IPS-15b (cell line): Measurements from ENCODE around the gene STRIP2.
"Not testable (repeated sequence)": the region's sequence is repeated elsewhere in the genome, so short reads cannot be mapped to it uniquely, and the experiment has no call there.

Experiments
- H3K27me3 ChIP-seq: one replicate; pipeline ENCODE4 v1.6.1; 2013; ENCODE audit warnings: low read length; ENCODE audit not compliant: control insufficient read depth, insufficient read depth
- H3K36me3 ChIP-seq: one replicate; pipeline ENCODE4 v1.6.1; 2013; ENCODE audit warnings: low read length; ENCODE audit not compliant: control insufficient read depth, insufficient read depth
- H3K4me1 ChIP-seq: one replicate; pipeline ENCODE4 v1.6.1; 2013; ENCODE audit warnings: mild to moderate bottlenecking, low read length; ENCODE audit not compliant: control insufficient read depth, insufficient read depth
- H3K4me3 ChIP-seq: one replicate; pipeline ENCODE4 v1.5.1; 2013; ENCODE audit warnings: low read depth, low read length
- H3K9ac ChIP-seq: one replicate; pipeline ENCODE4 v1.6.1; 2013; ENCODE audit warnings: low read depth, mild to moderate bottlenecking, low read length
- H3K9me3 ChIP-seq: one replicate; pipeline ENCODE4 v1.6.1; 2013; ENCODE audit warnings: mild to moderate bottlenecking, low read length; ENCODE audit not compliant: control insufficient read depth, insufficient read depth

STRIP2 gene

GRCh38 chr7:129480674-129481363 is 46.6 kb downstream of the STRIP2 start:
- Histone ChIP-seq H3K4me1 (no peaks in the 10 kb centered on the region), H3K9me3 (no peaks in the 10 kb centered on the region), H3K36me3 (no peaks in the 10 kb centered on the region)

GRCh38 chr7:129481376-129481775 is 47.1 kb downstream of the STRIP2 start:
- H3K36me3 ChIP-seq, H3K4me3 ChIP-seq, H3K9me3 ChIP-seq, H3K4me1 ChIP-seq, H3K27me3 ChIP-seq, H3K9ac ChIP-seq: not testable (repeated sequence)

More at GRCh38 chr7:129480674-129481363, 46.6 kb downstream of the STRIP2 start:
- H3K4me3 ChIP-seq: no peak overlapping the region
- H3K27me3 ChIP-seq: no peaks in the 10 kb centered on the region
- no peak overlapping the region for H3K9ac ChIP-seq

GRCh38 chr7:129482781-129483180 is 48.5 kb downstream of the STRIP2 start:
- Histone ChIP-seq H3K36me3 (no peaks in the 10 kb centered on the region), H3K4me1 (no peaks in the 10 kb centered on the region), H3K4me3 (no peak overlapping the region), H3K9me3 (no peaks in the 10 kb centered on the region), H3K9ac (no peak overlapping the region), H3K27me3 (no peaks in the 10 kb centered on the region)

GRCh38 chr7:129489491-129489890 is 55.3 kb downstream of the STRIP2 start:
- H3K27me3 ChIP-seq: no peaks in the 10 kb centered on the region
- H3K4me1 ChIP-seq: no peaks in the 10 kb centered on the region
- H3K9ac ChIP-seq: no peak overlapping the region
- no peak overlapping the region for H3K4me3 ChIP-seq
- no peaks in the 10 kb centered on the region for H3K36me3 ChIP-seq
- no peaks in the 10 kb centered on the region for H3K9me3 ChIP-seq

- Histone ChIP-seq H3K36me3 (no peaks in the 10 kb centered on the region), H3K4me3 (no peak overlapping the region), H3K27me3 (no peaks in the 10 kb centered on the region), H3K9me3 (no peaks in the 10 kb centered on the region), H3K9ac (no peak overlapping the region), H3K4me1 (no peaks in the 10 kb centered on the region)
These were observed 58.2 kb downstream of the STRIP2 start for GRCh38 chr7:129492391-129492790.

GRCh38 chr7:129493555-129493954 is 59.3 kb downstream of the STRIP2 start:
- H3K9ac ChIP-seq: no peak overlapping the region
- H3K36me3 ChIP-seq: no peaks in the 10 kb centered on the region
- H3K4me1 ChIP-seq: no peaks in the 10 kb centered on the region
- no peak overlapping the region for H3K4me3 ChIP-seq
- H3K27me3 ChIP-seq: no peaks in the 10 kb centered on the region
- no peaks in the 10 kb centered on the region for H3K9me3 ChIP-seq

- no peak overlapping the region for H3K4me3 ChIP-seq
- no peak overlapping the region for H3K9ac ChIP-seq
- no peaks in the 10 kb centered on the region for H3K27me3 ChIP-seq
- H3K36me3 ChIP-seq: no peaks in the 10 kb centered on the region
- no peaks in the 10 kb centered on the region for H3K9me3 ChIP-seq
- no peaks in the 10 kb centered on the region for H3K4me1 ChIP-seq
These were observed 59.8 kb downstream of the STRIP2 start for GRCh38 chr7:129494041-129494440.

- Histone ChIP-seq H3K27me3 (peaks cover 3% of the 10 kb centered on the region), H3K4me3 (no peak overlapping the region), H3K9me3 (no peaks in the 10 kb centered on the region), H3K4me1 (no peaks in the 10 kb centered on the region), H3K36me3 (no peaks in the 10 kb centered on the region), H3K9ac (no peak overlapping the region)
These were observed 61.8 kb downstream of the STRIP2 start for GRCh38 chr7:129495987-129496386.

GRCh38 chr7:129496653-129497052 is 62.4 kb downstream of the STRIP2 start:
- H3K27me3 ChIP-seq: peaks cover 8% of the 10 kb centered on the region
- H3K9ac ChIP-seq: no peak overlapping the region
- no peaks in the 10 kb centered on the region for H3K36me3 ChIP-seq
- H3K4me3 ChIP-seq: no peak overlapping the region
- no peaks in the 10 kb centered on the region for H3K4me1 ChIP-seq
- no peaks in the 10 kb centered on the region for H3K9me3 ChIP-seq

- peaks cover 12% of the 10 kb centered on the region for H3K27me3 ChIP-seq
- no peaks in the 10 kb centered on the region for H3K36me3 ChIP-seq
- H3K9ac ChIP-seq: no peak overlapping the region
- H3K4me3 ChIP-seq: no peak overlapping the region
- no peaks in the 10 kb centered on the region for H3K9me3 ChIP-seq
- no peaks in the 10 kb centered on the region for H3K4me1 ChIP-seq
These were observed 62.9 kb downstream of the STRIP2 start for GRCh38 chr7:129497156-129497555.

GRCh38 chr7:129498021-129498420 is 63.8 kb downstream of the STRIP2 start:
- no peaks in the 10 kb centered on the region for H3K9me3 ChIP-seq
- H3K4me1 ChIP-seq: no peaks in the 10 kb centered on the region
- H3K36me3 ChIP-seq: no peaks in the 10 kb centered on the region
- H3K27me3 ChIP-seq: peaks cover 14% of the 10 kb centered on the region
- no peak overlapping the region for H3K4me3 ChIP-seq
- H3K9ac ChIP-seq: no peak overlapping the region

- Histone ChIP-seq H3K9me3 (no peaks in the 10 kb centered on the region), H3K27me3 (peaks cover 27% of the 10 kb centered on the region)
These were observed 65.8 kb downstream of the STRIP2 start for GRCh38 chr7:129499999-129500398.

More at GRCh38 chr7:129499999-129500398, 65.8 kb downstream of the STRIP2 start:
- Histone ChIP-seq H3K4me1 (no peaks in the 10 kb centered on the region), H3K36me3 (no peaks in the 10 kb centered on the region), H3K9ac (no peak overlapping the region), H3K4me3 (no peak overlapping the region)
